GM18907 (cell line): ENCODE data around the gene VIPR2.
"Not testable (repeated sequence)": the region's sequence is repeated elsewhere in the genome, so short reads cannot be mapped to it uniquely, and the experiment has no call there.

Experiments used
- ATAC-seq: cut with Tn5 transposase; IDR thresholded peaks from one replicate; pipeline ENCODE4 v1.9.1; 2021; ENCODE audit warnings: mild to moderate bottlenecking, moderate library complexity; ENCODE audit not compliant: unreplicated experiment

Gene VIPR2

GRCh38 chr7:159105832-159106811 is 38.5 kb downstream of the VIPR2 start:
- no peak for ATAC-seq

GRCh38 chr7:159105066-159105780 is 39.4 kb downstream of the VIPR2 start:
- no peak for ATAC-seq

GRCh38 chr7:159104188-159104920 is 40.3 kb downstream of the VIPR2 start:
- no peak for ATAC-seq

GRCh38 chr7:159103382-159104187 is 41.1 kb downstream of the VIPR2 start:
- no peak for ATAC-seq

GRCh38 chr7:159102681-159103381 is 41.8 kb downstream of the VIPR2 start:
- no peak for ATAC-seq

GRCh38 chr7:159101661-159102091 is 43.0 kb downstream of the VIPR2 start:
- ATAC-seq, result not testable (repeated sequence)

- not testable (repeated sequence) for ATAC-seq
Observed at GRCh38 chr7:159101083-159101395, 43.6 kb downstream of the VIPR2 start.

GRCh38 chr7:159100281-159101082 is 44.2 kb downstream of the VIPR2 start:
- ATAC-seq, result not testable (repeated sequence)

- no peak for ATAC-seq
Observed at GRCh38 chr7:159099711-159100231, 44.9 kb downstream of the VIPR2 start.

GRCh38 chr7:159098811-159099655 is 45.6 kb downstream of the VIPR2 start:
- no peak for ATAC-seq

- no peak for ATAC-seq
Observed at GRCh38 chr7:159098424-159098786, 46.3 kb downstream of the VIPR2 start.

- ATAC-seq, result no peak
Observed at GRCh38 chr7:159097661-159098423, 46.8 kb downstream of the VIPR2 start.

- ATAC-seq, result no peak
Observed at GRCh38 chr7:159096736-159097581, 47.7 kb downstream of the VIPR2 start.

- ATAC-seq, result no peak
Observed at GRCh38 chr7:159095979-159096411, 48.7 kb downstream of the VIPR2 start.

- ATAC-seq, result no peak
Observed at GRCh38 chr7:159094919-159095915, 49.5 kb downstream of the VIPR2 start.
